GM23338 (cell line): Measurements from ENCODE around the gene GPATCH2.

ENCODE experiments used
- CREB1 ChIP-seq: fragments of 250-450 bp; sonication (Bioruptor Pico); IDR thresholded peaks from 2 replicates; pipeline ENCODE4 v1.5.0; 2020; ENCODE audit warnings: low read depth, mild to moderate bottlenecking, moderate library complexity
- CTCF ChIP-seq, 2 experiments: fragments of 200-600 bp in 1 of 2; sonication (generic) in 1 of 2; conservative IDR thresholded peaks; 2 replicates each; pipeline versions ENCODE4 v1.5.1 to v1.6.1; 2016 to 2017; ENCODE audit warnings: antibody characterized with exemption in 2 of 2, low read depth in 2 of 2, mild to moderate bottlenecking in 2 of 2, moderate library complexity in 1 of 2
- ETS1 ChIP-seq: IDR thresholded peaks from 2 replicates; pipeline ENCODE4 v1.6.1; 2016; ENCODE audit warnings: antibody characterized with exemption
- EZH2 ChIP-seq: fragments of 200-600 bp; sonication (generic); IDR thresholded peaks from one replicate; pipeline ENCODE4 v1.8.0; 2017; ENCODE audit warnings: antibody characterized with exemption, mild to moderate bottlenecking, low read depth; ENCODE audit not compliant: unreplicated experiment
- EZH2phosphoT487 ChIP-seq: fragments of 200-600 bp; sonication (generic); IDR thresholded peaks from one replicate; pipeline ENCODE4 v1.8.1; 2018; ENCODE audit warnings: antibody characterized with exemption; ENCODE audit not compliant: unreplicated experiment
- JUNB ChIP-seq: IDR thresholded peaks from one replicate; pipeline ENCODE4 v1.6.1; 2016; ENCODE audit warnings: antibody characterized with exemption; ENCODE audit not compliant: unreplicated experiment
- POLR2AphosphoS5 ChIP-seq: IDR thresholded peaks from 2 replicates; pipeline ENCODE4 v1.6.1; 2016; ENCODE audit warnings: antibody characterized with exemption, low read depth
- REST ChIP-seq: IDR thresholded peaks from one replicate; pipeline ENCODE4 v1.6.1; 2018; ENCODE audit warnings: antibody characterized with exemption; ENCODE audit not compliant: unreplicated experiment
- STAT1 ChIP-seq: IDR thresholded peaks from one replicate; pipeline ENCODE4 v1.6.1; 2016; ENCODE audit warnings: antibody characterized with exemption; ENCODE audit not compliant: unreplicated experiment
- ZNF114 ChIP-seq: fragments of 250-450 bp; sonication (Bioruptor Pico); IDR thresholded peaks from 2 replicates; pipeline ENCODE4 v1.5.0; 2020; ENCODE audit warnings: mild to moderate bottlenecking, moderate library complexity
- ZNF331 ChIP-seq: fragments of 250-450 bp; sonication (Bioruptor Pico); IDR thresholded peaks from 2 replicates; pipeline ENCODE4 v1.5.0; 2020; ENCODE audit warnings: low read depth, mild to moderate bottlenecking, moderate library complexity

GRCh38 chr1:217457016-217457415 lies 173.9 kb downstream of the GPATCH2 start:
- no peak for TF ChIP-seq CTCF (conservative IDR thresholded peaks at IDR 0.05; ENCODE audit: low read depth in 2 of 2)
- no peak for TF ChIP-seq EZH2phosphoT487
- no peak for TF ChIP-seq REST
- no peak for TF ChIP-seq EZH2
- no peak for TF ChIP-seq POLR2AphosphoS5
- TF ChIP-seq ETS1, result no peak
- no peak for TF ChIP-seq ZNF331 (CRISPR knock-in tag)
- TF ChIP-seq CREB1, result no peak
- no peak for TF ChIP-seq JUNB
- TF ChIP-seq ZNF114 (CRISPR knock-in tag), result no peak
- no peak for TF ChIP-seq STAT1
